Right ventricle myocardium inferior (tissue), 1 donor: ENCODE data around the gene STPG2. TPM values are rescaled to one million over a fixed set of nuclear protein-coding genes. Genes with fewer than 3 reads are reported as not detected.
"Not testable (repeated sequence)": the region's sequence is repeated elsewhere in the genome, so short reads cannot be mapped to it uniquely, and the experiment has no call there.

ENCODE experiments used
- ATAC-seq: fragments of 200-7000 bp; cut with Tn5 transposase; one replicate; pipeline ENCODE4 v1.9.1; 2020; ENCODE audit warnings: mild to moderate bottlenecking, moderate library complexity
- DNase-seq: peaks from one replicate; pipeline ENCODE4 v3.0.0; 2021; ENCODE audit errors: missing footprints
- intact Hi-C: fragments of 100-400 bp; cut with DNase I; formaldehyde crosslinking; loops from one replicate; pipeline ENCODE4 v1.11.0; 2022
- total RNA-seq: library from RNA; stranded (reverse); fragmentation: NEBNext Ultra II Directional; extraction: Animal tissue kit (Norgen Biotek cat#: 25700); gene quantifications from one replicate; pipeline ENCODE4 v1.2.1, GENCODE V29; 2021
- donor health status: DM: no; HTN: yes; CAD: no; lungs with severe emphysema.

STPG2 gene
- total RNA-seq, 1 donor from 2014 or later, result 0.43 TPM

DNA sequence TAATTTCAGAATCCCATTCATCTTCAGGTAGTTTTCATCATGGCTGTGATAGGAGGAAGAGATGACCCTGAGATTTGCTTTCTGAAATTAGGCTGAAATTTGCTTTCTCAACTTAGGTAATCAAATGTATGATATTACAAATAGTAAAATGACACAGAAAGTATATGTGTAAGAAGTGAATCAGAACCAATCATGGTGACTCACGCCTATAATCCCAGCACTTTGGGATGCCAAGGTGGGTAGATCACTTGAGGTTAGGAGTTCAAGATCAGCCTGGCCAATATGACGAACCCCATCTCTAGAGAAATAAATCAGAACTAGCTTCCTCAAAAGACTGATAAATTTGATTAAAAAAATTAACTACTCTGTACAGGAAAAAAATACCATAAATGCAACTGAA, 555.4 kb downstream of the STPG2 start:
- no peak for DNase-seq
- intact Hi-C loops, result no loop called here

GRCh38 chr4:97585274-97585673, 558.0 kb downstream of the STPG2 start:
- ATAC-seq, result no peak
- intact Hi-C loops, result no loop called here
- no peak for DNase-seq

More for the DNA sequence above, 555.4 kb downstream of the STPG2 start:
- ATAC-seq, result no peak

GRCh38 chr4:97582890-97583289, 560.4 kb downstream of the STPG2 start:
- intact Hi-C loops, result no loop called here
- ATAC-seq (no peak), DNase-seq (no peak)

DNA sequence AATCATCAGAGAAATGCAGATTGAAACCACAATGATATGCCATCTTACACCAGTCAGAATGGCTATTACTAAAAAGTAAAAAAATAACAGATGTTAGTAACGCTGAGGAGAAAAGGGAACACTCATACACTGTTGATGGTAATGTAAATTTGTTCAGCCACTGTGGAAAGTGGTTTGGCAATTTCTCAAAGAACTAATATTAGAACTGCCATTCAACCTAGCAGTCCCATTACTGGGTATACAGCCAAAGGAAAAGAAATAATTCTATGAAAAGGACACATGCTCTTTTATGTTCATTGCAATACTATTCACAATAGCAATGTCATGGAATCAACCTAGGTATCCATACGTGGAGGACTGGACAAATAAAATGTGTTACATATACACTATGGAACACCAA, 566.3 kb downstream of the STPG2 start:
- intact Hi-C loops, result no loop called here
- no peak for ATAC-seq
- DNase-seq, result no peak

DNA sequence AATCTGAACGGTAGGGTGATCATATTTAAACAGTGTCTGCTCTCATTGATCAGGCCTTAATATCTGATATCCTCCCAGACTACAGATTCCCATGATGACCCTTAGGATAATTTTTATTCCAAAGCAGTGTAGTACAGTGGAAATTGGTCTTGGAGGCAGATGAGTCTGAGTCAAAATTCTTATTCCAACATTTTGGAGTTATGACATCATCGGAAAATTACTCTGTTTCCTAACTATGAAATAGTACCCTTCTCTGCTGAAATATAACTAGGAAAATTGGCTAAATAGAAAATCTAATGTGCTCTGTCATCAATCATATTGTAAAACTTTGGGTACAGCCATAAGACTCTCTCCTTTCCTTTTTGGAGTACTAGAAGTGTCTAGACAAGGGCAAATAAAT, 583.3 kb downstream of the STPG2 start:
- ATAC-seq (no peak), DNase-seq (no peak)
- intact Hi-C loops, result no loop called here

DNA sequence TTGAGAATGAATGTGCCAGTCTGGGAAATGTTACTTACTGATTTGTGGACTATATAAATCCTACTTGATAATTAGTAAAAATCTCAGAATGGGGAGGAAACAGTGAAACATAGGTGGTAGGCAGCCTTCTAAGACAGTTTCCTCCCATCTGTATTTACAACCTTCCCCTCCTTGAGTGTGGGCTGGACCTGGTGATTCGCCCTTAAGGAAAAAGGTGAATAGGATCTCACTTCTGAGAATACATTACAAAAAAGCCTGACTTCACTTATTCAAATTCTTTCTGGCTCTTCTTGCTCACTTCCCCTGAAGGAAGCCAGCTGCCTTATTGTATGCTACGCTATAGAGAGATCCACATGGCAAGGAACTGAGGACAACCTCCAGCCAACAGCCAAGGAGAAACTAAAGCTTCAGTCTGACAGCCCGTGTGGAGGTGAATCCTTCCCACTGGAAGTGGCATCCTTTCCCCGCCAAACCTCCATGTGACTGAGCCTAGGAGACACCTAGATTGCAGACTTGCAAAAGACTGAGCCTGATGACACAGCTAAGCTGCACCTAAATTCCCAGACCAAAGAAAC, 585.0 kb downstream of the STPG2 start:
- no peak for DNase-seq
- no peak for ATAC-seq
- intact Hi-C loops, result no loop called here

- intact Hi-C loops, ATAC-seq, DNase-seq: not testable (repeated sequence)
These were observed 592.6 kb downstream of the STPG2 start for GRCh38 chr4:97550637-97551036.

- ATAC-seq (no peak), DNase-seq (no peak)
- intact Hi-C loops, result no loop called here
These were observed 594.2 kb downstream of the STPG2 start for GRCh38 chr4:97548943-97549583.

DNA sequence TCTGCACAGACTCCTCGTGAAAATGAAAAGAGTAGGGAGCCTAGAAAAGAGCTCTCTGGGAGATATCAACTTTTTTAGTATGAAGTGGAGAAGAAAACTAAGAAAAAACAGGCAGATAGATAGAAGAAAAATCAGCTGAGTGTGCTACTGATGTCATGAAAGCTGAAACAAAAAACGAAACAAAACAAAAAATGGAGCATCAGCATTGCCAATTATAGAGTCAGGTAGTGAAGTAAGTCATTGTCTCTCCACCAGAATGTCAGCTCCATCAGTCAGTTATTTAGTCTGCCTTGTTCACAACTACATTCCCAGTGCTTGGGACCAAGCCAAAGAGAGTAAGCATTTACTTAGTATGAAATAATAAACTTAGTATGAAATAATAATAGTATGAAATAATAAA, 595.1 kb downstream of the STPG2 start:
- DNase-seq (no peak), ATAC-seq (no peak)
- intact Hi-C loops, result no loop called here

DNA sequence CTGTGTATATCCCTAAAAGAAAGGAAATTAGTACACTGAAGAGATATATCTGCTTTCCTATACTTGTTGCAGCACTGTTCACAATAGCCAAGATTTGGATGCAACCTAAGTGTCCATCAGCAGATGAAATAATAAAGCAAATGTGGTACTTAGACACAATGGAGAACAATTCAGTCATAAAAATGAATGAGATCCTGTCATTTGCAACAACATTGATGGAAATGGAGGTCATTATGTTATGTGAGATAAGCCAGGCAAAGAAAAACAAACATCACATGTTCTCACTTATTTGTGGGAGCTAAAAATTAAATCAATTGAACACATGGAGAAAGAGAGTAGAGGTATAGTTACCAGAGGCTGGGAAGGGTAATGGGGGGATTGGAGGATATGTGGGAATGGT, 611.9 kb downstream of the STPG2 start:
- DNase-seq (no peak), ATAC-seq (no peak)
- intact Hi-C loops, result no loop called here

- DNase-seq (no peak), ATAC-seq (no peak)
- intact Hi-C loops, result no loop called here
These were observed 612.6 kb downstream of the STPG2 start for GRCh38 chr4:97530676-97531075.

DNA sequence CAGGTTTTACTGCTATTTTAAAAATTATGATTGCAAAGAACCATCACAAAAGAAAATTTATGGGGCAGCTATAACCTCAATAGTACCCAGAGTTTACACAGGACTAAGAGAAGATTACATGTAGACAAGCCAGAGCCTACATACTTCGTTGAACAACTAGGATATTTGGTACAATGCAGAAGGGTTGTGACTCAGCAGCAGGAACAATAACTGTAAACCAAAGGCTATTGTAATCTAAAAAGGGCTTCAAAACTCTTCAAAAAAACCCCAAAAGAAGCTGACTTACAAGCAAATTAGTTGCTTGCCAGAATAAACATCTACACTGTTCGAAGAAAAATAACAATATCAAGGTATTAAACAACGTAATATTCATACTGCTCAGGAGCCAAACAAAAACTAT, 618.0 kb downstream of the STPG2 start:
- DNase-seq (no peak), ATAC-seq (no peak)
- intact Hi-C loops, result no loop called here

DNA sequence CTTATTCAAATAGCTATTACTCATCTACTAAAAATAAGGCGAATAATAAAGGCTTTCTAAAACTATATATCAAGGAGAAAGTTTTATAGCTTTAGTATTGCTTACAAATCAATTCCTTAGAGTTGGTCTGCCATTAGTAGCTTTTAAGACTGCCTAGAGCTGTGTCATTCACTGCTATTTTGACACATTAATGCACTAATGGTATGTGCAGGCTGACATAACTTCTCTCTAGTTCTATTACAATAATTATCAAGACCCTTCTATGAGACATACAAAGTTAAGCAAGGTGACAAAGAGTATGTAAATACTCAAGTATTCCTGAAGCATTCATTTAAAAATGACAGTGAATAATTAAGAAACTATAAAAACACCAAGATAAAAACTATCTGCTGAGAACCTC, 625.3 kb downstream of the STPG2 start:
- no peak for DNase-seq
- no peak for ATAC-seq
- intact Hi-C loops, result no loop called here

- DNase-seq, result no peak
- ATAC-seq, result no peak
- intact Hi-C loops, result loop anchor here (2.0 kb wide), 1 partner anchor 15 kb away; no protein-coding TSS in a partner anchor
These were observed 629.4 kb downstream of the STPG2 start for GRCh38 chr4:97513917-97514316.

Other genes starting within 250 kb of the STPG2 start
- 14.0 TPM for gene RAP1GDS1, start 117.9 kb upstream of the STPG2 start, total RNA-seq